A673 (cell line): ENCODE data around the gene ITM2B.

ENCODE experiments used
- EZH2 ChIP-seq: fragments of 200-600 bp; sonication (generic); IDR thresholded peaks from 2 replicates; pipeline ENCODE4 v1.6.1; 2017; ENCODE audit warnings: borderline replicate concordance, low read depth, mild to moderate bottlenecking, mixed read lengths, antibody characterized with exemption, low read length; ENCODE audit not compliant: poor library complexity, severe bottlenecking
- TF ChIP-seq, protein P1 (sequence below): fragments of 300-800, 200-600 bp; sonication (generic); conservative IDR thresholded peaks from 2 replicates; pipeline ENCODE4 v1.5.1; 2017; ENCODE audit warnings: low read depth, mild to moderate bottlenecking, antibody characterized with exemption, low read length, moderate library complexity, mixed read lengths

DNA sequence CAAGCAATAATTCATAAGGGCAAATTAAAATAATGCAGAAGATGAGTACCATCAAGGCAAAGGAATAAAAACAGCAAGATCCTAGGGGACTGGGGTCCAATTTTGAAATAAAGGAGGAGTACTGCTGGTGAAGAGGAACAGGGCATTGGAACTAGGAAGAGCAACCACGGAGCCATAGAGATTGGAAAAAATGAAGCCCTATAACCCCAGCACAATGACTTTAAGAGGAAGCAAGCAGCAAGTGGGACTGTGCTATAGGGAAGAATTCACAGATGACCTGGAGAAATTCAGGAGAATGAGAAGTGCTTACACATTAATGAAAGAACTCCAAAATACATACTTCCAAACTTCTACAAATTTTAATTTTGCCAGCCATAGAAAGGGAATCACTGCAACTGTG lies 44.9 kb upstream of the ITM2B start:
- TF ChIP-seq, protein P1, sequence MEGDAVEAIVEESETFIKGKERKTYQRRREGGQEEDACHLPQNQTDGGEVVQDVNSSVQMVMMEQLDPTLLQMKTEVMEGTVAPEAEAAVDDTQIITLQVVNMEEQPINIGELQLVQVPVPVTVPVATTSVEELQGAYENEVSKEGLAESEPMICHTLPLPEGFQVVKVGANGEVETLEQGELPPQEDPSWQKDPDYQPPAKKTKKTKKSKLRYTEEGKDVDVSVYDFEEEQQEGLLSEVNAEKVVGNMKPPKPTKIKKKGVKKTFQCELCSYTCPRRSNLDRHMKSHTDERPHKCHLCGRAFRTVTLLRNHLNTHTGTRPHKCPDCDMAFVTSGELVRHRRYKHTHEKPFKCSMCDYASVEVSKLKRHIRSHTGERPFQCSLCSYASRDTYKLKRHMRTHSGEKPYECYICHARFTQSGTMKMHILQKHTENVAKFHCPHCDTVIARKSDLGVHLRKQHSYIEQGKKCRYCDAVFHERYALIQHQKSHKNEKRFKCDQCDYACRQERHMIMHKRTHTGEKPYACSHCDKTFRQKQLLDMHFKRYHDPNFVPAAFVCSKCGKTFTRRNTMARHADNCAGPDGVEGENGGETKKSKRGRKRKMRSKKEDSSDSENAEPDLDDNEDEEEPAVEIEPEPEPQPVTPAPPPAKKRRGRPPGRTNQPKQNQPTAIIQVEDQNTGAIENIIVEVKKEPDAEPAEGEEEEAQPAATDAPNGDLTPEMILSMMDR = no peak
- no peak for TF ChIP-seq EZH2
